HEK293T (cell line): ENCODE results near the gene ABO.
"Not testable (repeated sequence)": the region's sequence is repeated elsewhere in the genome, so short reads cannot be mapped to it uniquely, and the experiment has no call there.

Experiments used
- CTCF ChIA-PET: fragments of 350-600 bp; formaldehyde crosslinking; extraction: SDS; loops from one replicate; lab custom pipeline; 2021; ENCODE audit warnings: antibody characterized with exemption, inconsistent platforms; lab: Yijun Ruan, JAX
- POLR2A ChIA-PET: fragments of 350-600 bp; formaldehyde crosslinking; extraction: SDS; loops from one replicate; lab custom pipeline; 2020; ENCODE audit warnings: antibody characterized with exemption, inconsistent platforms; lab: Yijun Ruan, JAX
- DNase-seq: peaks from one replicate; pipeline ENCODE4 v3.0.0; 2012; ENCODE audit warnings: mixed read lengths; ENCODE audit errors: extremely low spot score
- ARNT ChIP-seq: fragments of 450-650 bp; IDR thresholded peaks from 2 replicates; pipeline ENCODE4 v1.6.1; 2017; ENCODE audit warnings: mild to moderate bottlenecking
- BHLHE40 ChIP-seq: fragments of 450-650 bp; IDR thresholded peaks from 2 replicates; pipeline ENCODE4 v1.6.1; 2016; ENCODE audit warnings: mild to moderate bottlenecking, moderate library complexity, borderline replicate concordance
- CTBP1 ChIP-seq: fragments of 450-650 bp; IDR thresholded peaks from 2 replicates; pipeline ENCODE4 v1.6.1; 2016; ENCODE audit warnings: borderline replicate concordance
- ELF4 ChIP-seq: fragments of 450-650 bp; IDR thresholded peaks from 2 replicates; pipeline ENCODE4 v1.6.1; 2017; ENCODE audit warnings: antibody characterized with exemption
- FOXA1 ChIP-seq: fragments of 450-650 bp; IDR thresholded peaks from 2 replicates; pipeline ENCODE4 v1.6.1; 2016; ENCODE audit warnings: mild to moderate bottlenecking
- FOXK2 ChIP-seq: fragments of 450-650 bp; IDR thresholded peaks from 2 replicates; pipeline ENCODE4 v1.6.1; 2016; ENCODE audit warnings: mild to moderate bottlenecking
- FOXM1 ChIP-seq: fragments of 450-650 bp; IDR thresholded peaks from 2 replicates; pipeline ENCODE4 v1.6.1; 2017; ENCODE audit warnings: mild to moderate bottlenecking, borderline replicate concordance
- HDGF ChIP-seq: fragments of 450-650 bp; IDR thresholded peaks from 2 replicates; pipeline ENCODE4 v1.6.1; 2017; ENCODE audit warnings: antibody characterized with exemption, borderline replicate concordance
- L3MBTL2 ChIP-seq: fragments of 450-650 bp; conservative IDR thresholded peaks from 2 replicates; pipeline ENCODE4 v1.6.1; 2016; ENCODE audit warnings: mild to moderate bottlenecking
- LEF1 ChIP-seq: fragments of 450-650 bp; IDR thresholded peaks from 2 replicates; pipeline ENCODE4 v1.6.1; 2017; ENCODE audit warnings: mild to moderate bottlenecking, borderline replicate concordance
- NFRKB ChIP-seq: fragments of 450-650 bp; IDR thresholded peaks from 2 replicates; pipeline ENCODE4 v1.6.1; 2016; ENCODE audit warnings: mild to moderate bottlenecking, moderate library complexity
- PKNOX1 ChIP-seq: fragments of 450-650 bp; IDR thresholded peaks from 2 replicates; pipeline ENCODE4 v1.6.1; 2016
- SP1 ChIP-seq: fragments of 450-650 bp; IDR thresholded peaks from 2 replicates; pipeline ENCODE4 v1.6.1; 2017
- SUZ12 ChIP-seq: fragments of 450-650 bp; IDR thresholded peaks from 2 replicates; pipeline ENCODE4 v1.6.1; 2016; ENCODE audit warnings: mild to moderate bottlenecking
- TARDBP ChIP-seq: fragments of 450-650 bp; IDR thresholded peaks from 2 replicates; pipeline ENCODE4 v1.6.1; 2016
- ZNF384 ChIP-seq: fragments of 450-650 bp; IDR thresholded peaks from 2 replicates; pipeline ENCODE4 v1.6.1; 2016

The ABO gene

GRCh38 chr9:133304477-133305377 is 29.7 kb upstream of the ABO start:
- no peak for DNase-seq
- no peak for TF ChIP-seq NFRKB
- no peak for TF ChIP-seq TARDBP
- no peak for TF ChIP-seq PKNOX1
- no peak for TF ChIP-seq CTBP1
- POLR2A ChIA-PET, result no interaction called here
- CTCF ChIA-PET, result interaction anchor here (0.6 kb wide), 1 partner anchor 124 kb away, joined by 3 read pairs; no protein-coding TSS in a partner anchor

GRCh38 chr9:133304158-133304470 is 29.1 kb upstream of the ABO start:
- ChIA-PET POLR2A (no interaction called here), CTCF (interaction anchor here (0.6 kb wide), 1 partner anchor 123 kb away, joined by 3 read pairs; no protein-coding TSS in a partner anchor)
- TF ChIP-seq SUZ12, result no peak
- TF ChIP-seq FOXK2, result no peak
- no peak for TF ChIP-seq ARNT
- no peak for DNase-seq

DNA sequence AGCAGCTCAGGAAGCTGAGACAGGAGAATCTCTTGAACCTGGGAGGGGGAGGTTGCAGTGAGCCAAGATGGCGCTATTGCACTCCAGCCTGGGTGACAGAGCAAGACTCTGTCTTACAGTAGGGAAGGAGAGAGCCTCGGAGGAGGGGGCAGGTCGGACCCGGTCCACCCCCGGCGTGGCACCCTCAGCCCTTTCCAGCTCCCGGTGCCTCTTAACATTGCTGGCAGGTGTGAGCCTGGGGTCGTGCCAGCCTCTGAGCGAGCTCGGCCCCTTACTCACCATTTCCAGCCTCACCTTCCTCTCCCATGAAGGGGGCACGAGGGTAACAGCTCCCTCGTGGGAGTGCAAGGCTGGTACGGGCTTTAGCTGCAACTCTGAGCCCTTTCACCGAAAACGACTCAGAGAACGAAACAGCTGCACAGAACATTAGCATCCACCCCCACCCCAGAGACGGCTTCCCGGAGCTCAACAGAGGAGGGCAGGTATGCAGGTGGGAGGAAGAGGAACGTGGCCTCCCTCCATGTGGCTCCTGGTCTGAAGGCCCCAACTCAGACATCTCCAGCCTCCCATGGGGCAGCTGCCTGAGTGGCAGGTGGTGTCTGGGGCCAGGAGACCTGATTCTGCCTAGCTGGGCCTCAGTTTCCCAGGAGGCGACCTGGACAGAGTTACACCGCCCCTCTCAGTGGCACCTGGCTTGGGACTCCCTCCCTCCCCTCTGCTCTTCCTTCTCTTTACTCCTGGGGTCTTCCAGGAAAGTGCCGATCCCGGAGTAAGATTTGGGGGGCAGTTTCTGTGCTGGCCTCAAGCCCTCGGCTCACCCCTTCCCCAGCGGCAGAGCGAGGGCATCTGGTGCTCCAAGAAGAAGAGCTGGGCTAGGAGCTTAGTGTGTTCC is 28.5 kb upstream of the ABO start:
- ChIA-PET CTCF (no interaction called here), POLR2A (no interaction called here)
- TF ChIP-seq NFRKB (no peak), HDGF (no peak), ARNT (no peak), LEF1 (no peak), FOXA1 (no peak), BHLHE40 (no peak), CTBP1 (no peak), L3MBTL2 (no peak), ZNF384 (no peak), FOXK2 (no peak), SP1 (no peak), SUZ12 (no peak), FOXM1 (no peak), ELF4 (no peak), TARDBP (no peak)
- DNase-seq, result no peak

DNA sequence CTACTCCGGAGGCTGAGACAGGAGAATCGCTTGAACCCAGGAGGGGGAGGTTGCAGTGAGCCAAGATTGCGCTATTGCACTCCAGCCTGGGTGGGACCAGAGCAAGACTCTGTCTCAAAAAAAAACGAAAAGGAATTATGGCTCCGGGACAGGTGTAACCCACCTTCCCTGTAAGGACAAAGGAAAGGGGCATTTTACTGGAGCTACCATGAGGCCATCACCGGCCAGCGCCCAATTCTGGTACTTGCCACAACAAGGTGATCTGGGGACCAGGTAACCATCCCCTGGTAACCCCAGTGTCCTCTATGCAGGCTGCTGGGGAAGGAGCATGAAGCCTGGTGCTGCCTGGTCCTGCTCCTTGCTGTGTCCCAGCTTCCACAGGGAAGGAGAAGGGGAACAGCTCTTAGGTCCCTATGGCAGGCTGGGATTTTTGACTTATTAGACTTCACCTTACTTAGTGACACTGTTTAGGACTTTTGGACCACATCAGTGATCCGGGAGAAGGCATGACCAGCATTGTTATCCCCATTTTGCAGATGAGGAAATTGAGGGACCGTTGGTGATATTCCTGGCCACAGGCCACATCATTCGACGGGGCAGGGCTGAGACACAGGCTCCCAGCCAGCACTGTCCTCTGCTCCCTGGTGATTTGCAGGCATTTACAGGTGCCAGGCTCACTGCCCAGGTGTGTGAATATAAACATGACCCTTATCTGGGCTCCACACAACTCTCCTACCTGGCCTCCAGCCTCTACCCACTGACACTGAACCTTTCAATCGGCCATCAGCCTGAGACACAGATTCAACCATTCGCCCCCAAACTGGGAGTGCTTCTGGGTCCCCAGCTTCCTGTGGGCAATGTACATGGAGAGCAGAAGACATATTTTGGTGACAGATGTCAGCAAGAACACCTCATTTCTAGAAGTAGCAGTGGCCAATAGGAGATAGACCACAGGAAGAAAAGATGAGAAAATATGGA is 26.5 kb upstream of the ABO start:
- ChIA-PET CTCF (no interaction called here), POLR2A (no interaction called here)
- DNase-seq, result no peak
- TF ChIP-seq LEF1, result no peak
- no peak for TF ChIP-seq HDGF
- no peak for TF ChIP-seq ELF4
- TF ChIP-seq ZNF384, result no peak
- no peak for TF ChIP-seq TARDBP
- no peak for TF ChIP-seq FOXA1
- TF ChIP-seq FOXM1, result no peak
- TF ChIP-seq FOXK2, result no peak
- TF ChIP-seq L3MBTL2, result no peak
- no peak for TF ChIP-seq SUZ12
- no peak for TF ChIP-seq NFRKB
- TF ChIP-seq PKNOX1, result no peak

- DNase-seq, CTCF ChIA-PET, POLR2A ChIA-PET: not testable (repeated sequence)
Observed at GRCh38 chr9:133299996-133300395, 25.0 kb upstream of the ABO start.

DNA sequence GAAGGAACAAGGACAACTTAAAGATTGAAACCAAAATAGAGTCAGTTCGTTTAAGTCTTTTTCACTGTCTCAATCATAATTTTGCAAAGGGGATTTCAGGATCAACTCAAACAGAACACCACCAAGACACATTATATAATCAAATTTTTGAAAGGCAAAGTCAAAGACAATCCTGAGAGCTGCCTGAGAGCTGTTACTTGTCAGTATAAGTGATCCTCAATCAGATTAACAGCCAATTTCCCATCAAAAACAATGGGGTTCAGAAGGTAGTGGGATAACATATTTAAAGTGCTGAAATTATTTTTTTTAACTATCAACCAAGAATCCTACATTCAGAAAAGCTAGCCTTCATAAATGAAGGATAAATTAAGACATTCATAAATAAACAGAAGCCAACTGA is 19.3 kb upstream of the ABO start:
- TF ChIP-seq PKNOX1 (no peak), SUZ12 (no peak), FOXK2 (no peak), ZNF384 (no peak), CTBP1 (no peak), TARDBP (no peak), ARNT (no peak), FOXM1 (no peak), SP1 (no peak), L3MBTL2 (no peak)
- POLR2A ChIA-PET, result no interaction called here
- no peak for DNase-seq
- CTCF ChIA-PET, result no interaction called here
